C4-2B (cell line): ENCODE results near the gene R3HDM4.
"Not testable (repeated sequence)": the region's sequence is repeated elsewhere in the genome, so short reads cannot be mapped to it uniquely, and the experiment has no call there.

Experiments used
- ZFX ChIP-seq: fragments of 450-650 bp; IDR thresholded peaks from 2 replicates; pipeline ENCODE4 v1.6.1; 2017
- TF ChIP-seq, protein P1 (sequence below): fragments of 450-650 bp; conservative IDR thresholded peaks from 2 replicates; pipeline ENCODE4 v1.5.1; 2017; ENCODE audit warnings: mild to moderate bottlenecking

- TF ChIP-seq, protein P1, sequence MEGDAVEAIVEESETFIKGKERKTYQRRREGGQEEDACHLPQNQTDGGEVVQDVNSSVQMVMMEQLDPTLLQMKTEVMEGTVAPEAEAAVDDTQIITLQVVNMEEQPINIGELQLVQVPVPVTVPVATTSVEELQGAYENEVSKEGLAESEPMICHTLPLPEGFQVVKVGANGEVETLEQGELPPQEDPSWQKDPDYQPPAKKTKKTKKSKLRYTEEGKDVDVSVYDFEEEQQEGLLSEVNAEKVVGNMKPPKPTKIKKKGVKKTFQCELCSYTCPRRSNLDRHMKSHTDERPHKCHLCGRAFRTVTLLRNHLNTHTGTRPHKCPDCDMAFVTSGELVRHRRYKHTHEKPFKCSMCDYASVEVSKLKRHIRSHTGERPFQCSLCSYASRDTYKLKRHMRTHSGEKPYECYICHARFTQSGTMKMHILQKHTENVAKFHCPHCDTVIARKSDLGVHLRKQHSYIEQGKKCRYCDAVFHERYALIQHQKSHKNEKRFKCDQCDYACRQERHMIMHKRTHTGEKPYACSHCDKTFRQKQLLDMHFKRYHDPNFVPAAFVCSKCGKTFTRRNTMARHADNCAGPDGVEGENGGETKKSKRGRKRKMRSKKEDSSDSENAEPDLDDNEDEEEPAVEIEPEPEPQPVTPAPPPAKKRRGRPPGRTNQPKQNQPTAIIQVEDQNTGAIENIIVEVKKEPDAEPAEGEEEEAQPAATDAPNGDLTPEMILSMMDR, result not testable (repeated sequence)
- TF ChIP-seq ZFX, result not testable (repeated sequence)
Measured at GRCh38 chr19:877992-878660, 34.9 kb downstream of the R3HDM4 start.
